Neuron (in vitro differentiated cells): ENCODE results near the gene NRCAM.

Experiments used
- H2AFZ ChIP-seq: one replicate; pipeline ENCODE4 v1.6.1; 2013; ENCODE audit warnings: low read depth, mild to moderate bottlenecking, inconsistent platforms, low read length, moderate library complexity
- H3K27me3 ChIP-seq: one replicate; pipeline ENCODE4 v1.6.1; 2013; ENCODE audit warnings: low read length; ENCODE audit not compliant: insufficient read depth
- H3K36me3 ChIP-seq: one replicate; pipeline ENCODE4 v1.6.1; 2013; ENCODE audit warnings: low read length; ENCODE audit not compliant: insufficient read depth
- H3K4me1 ChIP-seq: one replicate; pipeline ENCODE4 v1.6.1; 2013; ENCODE audit warnings: low read length; ENCODE audit not compliant: insufficient read depth
- H3K4me3 ChIP-seq: 2 replicates; pipeline ENCODE4 v1.5.1; 2013; ENCODE audit warnings: mild to moderate bottlenecking, low read length, moderate library complexity
- H3K9me3 ChIP-seq: one replicate; pipeline ENCODE4 v1.6.1; 2013; ENCODE audit warnings: low read length

Gene NRCAM

DNA sequence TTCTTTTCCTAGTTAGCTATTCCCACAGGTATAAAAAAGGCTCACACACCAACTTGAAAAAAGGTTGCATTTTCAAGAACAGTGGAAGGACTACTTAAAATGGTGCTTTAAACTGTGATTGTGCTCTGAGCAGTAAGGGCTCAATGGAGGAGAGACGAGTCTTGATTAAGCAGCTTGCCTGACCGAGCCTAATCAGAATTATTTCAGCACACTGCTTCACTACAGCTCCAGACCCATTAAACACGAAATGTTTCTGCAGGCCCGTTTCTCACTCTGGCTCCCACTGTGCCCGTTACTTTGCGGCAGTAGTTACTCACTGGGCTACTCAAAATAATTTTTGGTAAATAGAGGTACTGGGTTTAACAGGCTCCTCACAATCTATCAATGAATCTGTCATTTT is 126.0 kb downstream of the NRCAM start:
- Histone ChIP-seq H3K4me1 (peaks cover 53% of the 10 kb centered on the region), H3K4me3 (no peak overlapping the region)

DNA sequence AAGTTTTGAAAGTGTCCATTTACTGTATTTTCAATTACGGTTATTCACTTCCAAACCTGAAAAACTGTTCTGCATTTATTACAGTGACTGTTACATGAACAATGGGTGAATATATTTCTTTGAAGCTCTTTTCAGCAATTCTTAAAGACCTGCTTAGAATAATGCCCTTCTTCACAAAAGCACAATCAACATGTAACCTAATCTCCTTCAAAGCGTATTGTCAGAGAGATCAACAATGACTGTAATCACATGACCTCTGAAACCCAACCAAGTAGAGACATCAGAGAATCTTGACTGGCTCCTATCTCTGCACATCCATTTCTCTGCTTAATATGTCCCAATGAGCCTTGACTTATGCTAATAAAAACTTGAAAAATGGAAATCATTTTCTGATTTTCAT is 126.7 kb downstream of the NRCAM start:
- Histone ChIP-seq H3K4me3 (no peak overlapping the region), H3K27me3 (no peaks in the 10 kb centered on the region), H3K4me1 (peaks cover 58% of the 10 kb centered on the region), H3K9me3 (no peaks in the 10 kb centered on the region), H2AFZ (no peak overlapping the region), H3K36me3 (no peaks in the 10 kb centered on the region)

More for the DNA sequence above, 126.0 kb downstream of the NRCAM start:
- no peaks in the 10 kb centered on the region for H3K27me3 ChIP-seq
- no peaks in the 10 kb centered on the region for H3K9me3 ChIP-seq
- no peak overlapping the region for H2AFZ ChIP-seq
- no peaks in the 10 kb centered on the region for H3K36me3 ChIP-seq

DNA sequence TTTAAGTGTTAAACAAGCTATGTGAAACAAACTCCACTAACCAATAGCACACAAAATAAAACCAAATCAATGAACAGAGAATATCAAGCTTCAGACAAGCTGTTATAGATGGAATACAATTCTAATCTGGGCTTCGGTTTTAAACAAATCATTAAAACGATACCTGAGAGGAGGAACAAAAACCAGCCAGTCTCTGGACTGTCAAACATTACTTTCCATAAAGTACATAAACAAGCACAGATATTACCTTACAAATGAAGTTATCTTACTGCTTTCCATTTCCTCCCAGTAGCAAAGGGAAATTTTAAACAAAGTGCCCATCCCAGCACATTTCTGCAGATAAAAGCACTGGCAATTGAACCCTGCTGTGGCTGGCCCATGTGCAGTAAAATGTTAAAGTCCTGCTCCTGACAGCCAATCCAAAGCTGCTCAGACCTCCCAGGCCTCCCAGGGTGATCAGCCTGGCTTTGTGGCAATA is 128.0 kb downstream of the NRCAM start:
- Histone ChIP-seq H3K4me3 (peak overlapping the region; percentile 34), H3K4me1 (peaks cover 67% of the 10 kb centered on the region), H3K27me3 (no peaks in the 10 kb centered on the region), H3K9me3 (no peaks in the 10 kb centered on the region), H2AFZ (no peak overlapping the region), H3K36me3 (no peaks in the 10 kb centered on the region)

DNA sequence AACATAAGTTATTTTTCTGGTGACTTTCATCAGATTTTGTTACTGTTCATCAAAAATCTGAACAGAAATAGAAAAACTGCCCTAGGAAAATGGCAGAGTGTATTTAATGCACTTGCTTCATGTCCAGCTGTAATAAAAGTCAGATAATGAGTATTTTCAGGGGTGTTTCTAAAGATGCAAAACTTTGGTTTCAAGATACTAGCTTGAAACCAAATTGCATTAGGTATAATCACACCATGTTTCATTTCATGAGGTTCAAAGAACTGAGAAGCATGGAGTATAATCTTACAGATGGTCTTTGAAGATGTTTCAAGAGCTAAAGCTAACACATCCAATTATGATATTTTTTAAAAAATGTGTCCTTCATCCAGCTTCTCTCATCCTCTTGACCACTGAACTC is 128.9 kb downstream of the NRCAM start:
- peaks cover 76% of the 10 kb centered on the region for H3K4me1 ChIP-seq
- H2AFZ ChIP-seq = no peak overlapping the region
- no peaks in the 10 kb centered on the region for H3K36me3 ChIP-seq
- H3K4me3 ChIP-seq = peak overlapping the region; percentile 34
- no peaks in the 10 kb centered on the region for H3K27me3 ChIP-seq
- H3K9me3 ChIP-seq = no peaks in the 10 kb centered on the region

DNA sequence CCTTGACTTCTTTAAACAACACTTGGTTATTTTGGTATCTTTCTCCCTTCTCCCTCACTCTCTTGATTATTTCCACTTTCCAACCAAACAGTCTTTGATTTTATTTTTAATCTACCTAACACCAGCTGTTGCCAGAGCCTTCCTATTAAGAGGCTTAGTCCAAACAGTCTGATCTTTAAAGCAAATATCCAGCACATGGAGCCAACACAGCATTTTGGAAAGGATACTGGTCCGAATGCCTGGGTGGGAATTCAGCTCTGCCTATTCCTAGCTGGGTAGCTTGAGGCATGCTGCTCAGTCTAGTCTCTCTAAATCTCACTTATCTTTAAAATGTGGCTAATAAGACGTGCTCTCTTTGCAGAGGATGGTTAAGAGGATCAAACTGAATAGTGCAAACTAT is 129.3 kb downstream of the NRCAM start:
- Histone ChIP-seq H3K9me3 (no peaks in the 10 kb centered on the region), H2AFZ (no peak overlapping the region), H3K36me3 (no peaks in the 10 kb centered on the region), H3K27me3 (no peaks in the 10 kb centered on the region), H3K4me3 (no peak overlapping the region), H3K4me1 (peaks cover 78% of the 10 kb centered on the region)

DNA sequence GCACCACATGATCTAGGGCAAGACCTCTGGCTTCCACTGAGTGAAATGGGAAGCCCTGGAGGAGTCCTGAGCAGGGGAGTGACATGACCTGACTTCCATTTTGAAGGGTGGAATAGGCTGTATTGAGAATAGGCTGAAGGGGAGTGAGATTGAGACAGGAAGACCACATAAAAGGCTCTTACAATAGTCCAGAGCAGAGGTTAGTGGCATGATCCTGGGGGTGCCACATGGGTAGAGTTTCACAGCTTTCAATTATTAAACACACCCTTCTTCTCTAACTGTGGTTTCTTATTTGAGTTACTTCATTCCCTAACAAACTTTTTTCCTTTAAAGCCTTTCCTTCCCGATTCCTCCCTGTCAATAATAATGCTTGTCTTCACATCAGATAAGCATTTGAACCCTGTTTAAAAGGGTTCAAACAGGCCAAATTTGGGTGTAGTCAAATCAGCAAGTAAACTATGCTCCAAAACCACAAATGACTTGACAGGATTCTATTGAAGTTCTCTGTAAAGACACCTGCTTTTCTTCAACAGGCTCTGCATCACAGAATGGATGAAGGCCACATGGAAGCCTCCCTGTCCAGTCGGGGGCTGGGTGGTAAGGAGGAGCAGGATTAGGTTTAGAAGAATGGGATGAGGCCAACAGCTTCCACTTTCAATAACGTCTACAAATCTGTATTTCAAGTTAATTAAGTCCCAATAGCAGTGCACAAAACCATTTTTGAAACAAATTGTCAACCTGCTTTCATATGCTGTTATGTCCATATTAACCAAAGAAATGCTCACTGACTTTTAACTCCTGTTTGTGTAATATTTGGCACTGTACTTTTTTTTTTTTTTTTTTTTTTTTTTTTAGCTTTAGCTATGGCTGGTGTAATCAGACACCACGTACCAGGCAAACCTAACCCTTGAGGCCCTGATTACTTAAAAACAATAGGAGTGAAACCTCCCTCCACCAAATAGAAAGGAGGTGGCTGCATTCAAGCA is 131.9 kb downstream of the NRCAM start:
- H3K36me3 ChIP-seq = no peaks in the 10 kb centered on the region
- no peak overlapping the region for H2AFZ ChIP-seq
- no peaks in the 10 kb centered on the region for H3K27me3 ChIP-seq
- H3K4me3 ChIP-seq = no peak overlapping the region
- peaks cover 64% of the 10 kb centered on the region for H3K4me1 ChIP-seq
- no peaks in the 10 kb centered on the region for H3K9me3 ChIP-seq

DNA sequence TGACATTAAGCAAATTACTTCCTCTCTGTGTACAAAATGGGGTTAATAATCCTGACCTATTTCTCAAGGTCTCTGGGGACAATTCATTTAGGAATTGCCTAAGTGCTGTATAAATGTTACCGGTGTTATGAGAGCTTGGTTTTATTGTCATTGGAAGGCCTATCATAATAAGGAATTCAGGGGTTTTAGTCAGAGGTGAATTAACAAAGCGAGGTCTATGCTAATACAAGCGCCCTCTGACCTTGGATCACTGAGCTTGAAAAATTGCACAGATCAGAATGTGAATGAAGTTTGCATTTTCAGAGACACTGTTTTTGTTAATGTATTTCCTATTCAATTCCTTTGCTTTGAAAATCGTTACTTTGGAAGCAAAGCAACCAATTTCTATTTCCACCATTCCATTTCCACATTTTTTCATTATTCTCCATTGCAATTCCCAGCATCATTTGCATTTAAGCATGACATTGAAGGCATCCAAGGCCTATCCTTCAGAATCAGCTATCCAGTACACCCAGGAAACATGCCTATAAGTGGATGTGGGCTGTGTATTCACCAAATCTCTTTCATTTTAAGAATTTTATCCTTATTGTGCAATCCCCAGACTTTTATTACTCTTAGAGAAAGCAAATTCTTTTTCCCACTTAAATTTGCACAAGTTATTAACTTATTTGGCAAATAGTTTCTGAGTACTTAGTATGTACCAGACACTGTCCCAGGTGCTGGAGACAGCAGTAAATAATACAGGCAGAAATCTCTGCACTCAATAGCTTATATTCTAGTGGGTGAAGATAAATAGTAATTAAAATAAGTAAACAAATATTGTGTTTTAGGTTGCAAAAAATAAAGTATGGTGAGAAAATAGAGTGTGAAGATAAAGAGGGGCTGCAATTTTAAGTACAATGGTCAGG is 133.1 kb downstream of the NRCAM start:
- H3K4me3 ChIP-seq = no peak overlapping the region
- no peaks in the 10 kb centered on the region for H3K27me3 ChIP-seq
- no peaks in the 10 kb centered on the region for H3K9me3 ChIP-seq
- peaks cover 52% of the 10 kb centered on the region for H3K4me1 ChIP-seq
- peaks cover 2% of the 10 kb centered on the region for H3K36me3 ChIP-seq
- H2AFZ ChIP-seq = no peak overlapping the region

DNA sequence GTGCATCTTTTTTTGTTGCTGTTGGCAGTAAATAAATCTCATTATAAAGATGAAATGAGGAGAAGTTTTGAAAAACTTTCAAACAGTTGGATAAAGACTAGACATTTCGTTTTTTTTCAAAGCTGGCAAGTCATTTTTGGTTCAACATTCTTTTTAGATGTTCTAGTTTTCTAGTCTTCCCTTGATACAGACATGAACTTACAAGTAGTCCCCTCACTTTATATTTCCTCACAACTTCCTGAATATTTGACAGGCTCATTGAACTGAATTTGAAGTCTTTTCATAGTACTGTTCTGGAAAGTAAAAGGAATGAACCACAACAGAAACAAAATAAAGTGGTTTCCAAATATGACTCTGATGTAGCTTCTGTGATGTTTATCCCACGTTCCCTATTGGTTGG is 134.2 kb downstream of the NRCAM start:
- Histone ChIP-seq H3K27me3 (no peaks in the 10 kb centered on the region), H3K36me3 (peaks cover 2% of the 10 kb centered on the region), H3K9me3 (no peaks in the 10 kb centered on the region), H2AFZ (no peak overlapping the region), H3K4me3 (no peak overlapping the region), H3K4me1 (peaks cover 41% of the 10 kb centered on the region)

DNA sequence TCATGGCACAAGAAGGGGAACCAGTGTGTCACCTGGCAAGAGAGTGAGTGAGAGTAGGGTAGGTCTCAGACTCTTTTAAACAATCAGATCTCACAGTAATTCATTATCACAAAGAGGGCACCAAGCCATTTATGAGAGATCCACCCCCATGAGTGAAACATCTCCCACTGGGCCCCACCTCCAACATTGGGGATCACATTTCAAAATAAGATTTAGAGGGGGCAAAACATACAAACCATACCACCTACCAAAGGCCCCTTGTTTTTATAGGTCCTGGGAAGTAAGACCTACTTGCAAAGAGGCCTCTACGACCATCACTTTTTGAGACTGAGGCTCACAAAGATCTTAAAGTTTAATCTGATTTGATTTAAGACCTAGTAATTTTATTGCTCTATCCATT is 134.9 kb downstream of the NRCAM start:
- peaks cover 2% of the 10 kb centered on the region for H3K36me3 ChIP-seq
- H3K4me1 ChIP-seq = peaks cover 34% of the 10 kb centered on the region
- H3K4me3 ChIP-seq = no peak overlapping the region
- no peaks in the 10 kb centered on the region for H3K27me3 ChIP-seq
- no peak overlapping the region for H2AFZ ChIP-seq
- H3K9me3 ChIP-seq = peaks cover 3% of the 10 kb centered on the region

DNA sequence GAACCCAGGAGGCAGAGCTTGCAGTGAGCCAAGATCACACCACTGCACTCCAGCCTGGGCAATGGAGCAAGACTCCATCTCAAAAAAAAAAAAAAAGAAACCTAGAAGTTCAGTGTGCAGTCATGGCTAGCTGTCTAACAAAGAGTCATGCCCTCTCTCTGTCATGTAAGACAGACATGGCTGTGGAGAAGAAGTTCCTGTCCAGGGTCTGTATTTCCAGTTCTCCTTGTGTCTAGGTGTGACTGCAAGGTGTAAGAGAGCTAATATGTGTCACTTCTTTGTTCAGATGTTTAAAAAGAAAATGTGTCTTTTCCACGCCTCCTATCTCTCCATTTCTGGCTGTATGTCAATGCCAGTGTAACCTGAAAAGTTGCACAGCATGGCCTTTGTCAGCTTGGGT is 139.5 kb downstream of the NRCAM start:
- no peak overlapping the region for H3K4me3 ChIP-seq
- peaks cover 2% of the 10 kb centered on the region for H3K36me3 ChIP-seq
- H3K9me3 ChIP-seq = peaks cover 7% of the 10 kb centered on the region
- no peak overlapping the region for H2AFZ ChIP-seq
- peaks cover 2% of the 10 kb centered on the region for H3K4me1 ChIP-seq
- H3K27me3 ChIP-seq = no peaks in the 10 kb centered on the region

DNA sequence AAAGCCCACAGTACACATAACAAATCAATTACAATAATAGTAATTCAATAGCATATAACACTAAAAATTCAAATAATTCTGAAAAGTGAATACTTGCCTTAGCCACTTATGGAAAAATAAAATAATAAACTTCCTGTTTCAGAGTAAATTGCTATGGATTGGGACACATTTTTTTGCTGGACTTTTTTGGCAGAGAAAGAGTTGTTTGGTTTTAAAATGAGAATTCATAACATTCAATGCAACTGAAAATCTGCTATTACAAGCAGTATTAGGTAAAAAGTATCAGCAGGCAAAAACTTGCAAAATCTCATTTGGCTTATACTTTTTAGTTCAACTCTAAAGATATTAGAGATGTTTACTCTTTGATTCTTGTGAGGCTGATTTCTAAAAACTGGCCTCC is 141.7 kb downstream of the NRCAM start:
- no peak overlapping the region for H2AFZ ChIP-seq
- H3K4me1 ChIP-seq = peaks cover 23% of the 10 kb centered on the region
- H3K27me3 ChIP-seq = no peaks in the 10 kb centered on the region
- no peak overlapping the region for H3K4me3 ChIP-seq
- peaks cover 7% of the 10 kb centered on the region for H3K9me3 ChIP-seq
- peaks cover 2% of the 10 kb centered on the region for H3K36me3 ChIP-seq

DNA sequence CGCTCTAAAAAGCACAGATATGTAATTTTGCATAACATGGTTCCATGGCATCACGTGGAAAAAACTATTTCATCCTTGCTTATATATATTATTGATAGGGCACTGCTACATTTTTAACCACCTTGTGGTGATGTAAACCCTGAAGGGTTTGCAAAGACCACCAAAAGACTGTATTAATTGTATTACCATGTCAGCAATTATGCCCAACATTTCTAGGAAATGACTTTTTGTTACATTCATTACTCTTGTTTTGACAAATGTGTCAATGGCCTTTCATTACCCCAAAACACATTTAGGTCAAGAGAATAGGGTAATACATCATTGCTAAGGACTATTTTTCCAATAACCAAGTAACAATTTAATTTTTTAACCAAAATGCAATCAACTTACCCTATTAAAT is 142.2 kb downstream of the NRCAM start:
- H3K9me3 ChIP-seq = peaks cover 7% of the 10 kb centered on the region
- H3K4me1 ChIP-seq = peaks cover 28% of the 10 kb centered on the region
- peaks cover 2% of the 10 kb centered on the region for H3K36me3 ChIP-seq
- no peak overlapping the region for H3K4me3 ChIP-seq
- no peak overlapping the region for H2AFZ ChIP-seq
- H3K27me3 ChIP-seq = no peaks in the 10 kb centered on the region

DNA sequence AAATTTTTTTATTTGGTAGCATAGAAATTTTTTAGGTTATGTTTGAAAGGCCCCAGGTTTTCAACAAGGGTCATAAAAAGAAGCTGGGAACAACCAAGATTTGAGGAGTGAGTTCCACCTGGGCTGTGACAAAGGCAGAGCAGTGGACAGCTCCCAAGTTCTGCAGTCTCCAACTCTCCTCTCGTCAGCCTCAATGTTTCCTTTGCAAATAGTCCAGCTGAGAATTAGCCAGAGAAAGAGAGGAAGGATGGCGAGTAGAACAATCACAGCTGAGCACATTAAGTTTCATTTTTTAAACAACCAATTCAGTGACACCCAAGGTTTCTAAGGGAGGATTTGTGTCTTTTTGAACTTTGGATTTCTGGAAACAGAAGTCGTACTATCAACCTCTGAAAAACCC is 143.2 kb downstream of the NRCAM start:
- Histone ChIP-seq H3K4me3 (no peak overlapping the region), H3K4me1 (peaks cover 37% of the 10 kb centered on the region), H3K27me3 (no peaks in the 10 kb centered on the region), H3K36me3 (no peaks in the 10 kb centered on the region), H3K9me3 (peaks cover 7% of the 10 kb centered on the region), H2AFZ (no peak overlapping the region)
